Ammon's horn (tissue), 1 donor: ENCODE measurements around the gene CNBP.

Source experiments
- DNase-seq: peaks from one replicate; pipeline ENCODE4 v3.0.0-alpha.2; 2016; ENCODE audit warnings: low spot score

Gene CNBP

GRCh38 chr3:129131465-129132088 is 52.1 kb downstream of the CNBP start:
- no peak for DNase-seq

- no peak for DNase-seq
Observed at GRCh38 chr3:129130291-129130813, 53.3 kb downstream of the CNBP start.

- no peak for DNase-seq
Observed at GRCh38 chr3:129128357-129129155, 55.1 kb downstream of the CNBP start.

- no peak for DNase-seq
Observed at GRCh38 chr3:129126726-129127280, 56.9 kb downstream of the CNBP start.

GRCh38 chr3:129123314-129124060 is 60.2 kb downstream of the CNBP start:
- DNase-seq = no peak

GRCh38 chr3:129122412-129123011 is 61.2 kb downstream of the CNBP start:
- DNase-seq = peak; percentile 4

GRCh38 chr3:129121792-129122411 is 61.8 kb downstream of the CNBP start, which contains the start of gene RAB43:
Gene RAB43 (minus strand): TSS chr3:129121804. CDS start chr3:129121489, 315 bp downstream.
- peak; percentile 89 for DNase-seq

GRCh38 chr3:129121016-129121791 is 62.5 kb downstream of the CNBP start:
- DNase-seq = no peak

- peak; percentile 76 for DNase-seq
Observed at GRCh38 chr3:129120254-129121004, 63.3 kb downstream of the CNBP start.

GRCh38 chr3:129119365-129120100 is 64.2 kb downstream of the CNBP start:
- DNase-seq = peak; percentile 5

GRCh38 chr3:129118745-129119144 is 65.0 kb downstream of the CNBP start:
- DNase-seq = no peak
